B cell (primary cell): ENCODE data around the gene GABRR1. TPM values are rescaled to one million over a fixed set of nuclear protein-coding genes. Genes with fewer than 3 reads are reported as not detected.

Experiments
- ATAC-seq: fragments of 200-7000 bp; cut with Tn5 transposase; one replicate; pipeline ENCODE4 v1.10.0; 2021; ENCODE audit warnings: low read depth, mild to moderate bottlenecking, moderate number of reproducible peaks, moderate library complexity
- CTCF ChIA-PET: fragments of 350-600 bp; sonication (Branson Sonifier 250); formaldehyde crosslinking; loops from one replicate; lab custom pipeline; 2021; ENCODE audit warnings: antibody characterized with exemption, inconsistent platforms; lab: Charles Lee
- POLR2A ChIA-PET: fragments of 350-600 bp; sonication (Branson Sonifier 250); formaldehyde crosslinking; loops from one replicate; lab custom pipeline; 2021; ENCODE audit warnings: antibody characterized with exemption; lab: Charles Lee
- DNase-seq: peaks from one replicate; pipeline ENCODE4 v3.0.0; 2013
- H2AFZ ChIP-seq: 2 replicates; pipeline ENCODE4 v1.6.1; 2012; ENCODE audit warnings: mild to moderate bottlenecking, low read depth, low read length; ENCODE audit not compliant: insufficient read depth, poor library complexity, severe bottlenecking
- H3K27ac ChIP-seq, 2 donors: 1 replicate in 1 of 2; 2 replicates in 1 of 2; pipeline ENCODE4 v1.5.1; 2012 to 2013; ENCODE audit warnings: low read length in 2 of 2, mild to moderate bottlenecking in 2 of 2, moderate library complexity in 1 of 2
- H3K27me3 ChIP-seq, 4 experiments: fragments of 200-600 bp in 1 of 4; sonication (generic) in 1 of 4; replicated peaks in 1 of 4; 1 replicate in 2 of 4; 2 replicates in 2 of 4; pipeline versions ENCODE4 v1.6.1 to v1.7.0; 2013 to 2016; ENCODE audit warnings: low read length in 3 of 4, mild to moderate bottlenecking in 2 of 4, mixed read lengths in 1 of 4, moderate library complexity in 1 of 4; ENCODE audit not compliant: insufficient read depth in 4 of 4, control insufficient read depth in 3 of 4; ENCODE audit errors: control extremely low read depth in 1 of 4
- H3K36me3 ChIP-seq, 2 experiments: replicated peaks in 1 of 2; 1 replicate in 1 of 2; 2 replicates in 1 of 2; pipeline versions ENCODE4 v1.6.1 to v1.7.1; 2013; ENCODE audit warnings: low read length in 1 of 2; ENCODE audit not compliant: insufficient read depth in 2 of 2, control insufficient read depth in 1 of 2; ENCODE audit errors: control extremely low read depth in 1 of 2, extremely low read depth in 1 of 2
- H3K4me1 ChIP-seq, 2 donors: fragments of 200-600 bp in 1 of 2; sonication (generic) in 1 of 2; 1 replicate in 1 of 2; 2 replicates in 1 of 2; pipeline versions ENCODE4 v1.5.1 to v1.6.1; 2013 to 2017; ENCODE audit warnings: low read length in 2 of 2; ENCODE audit not compliant: control insufficient read depth in 2 of 2, insufficient read depth in 2 of 2
- H3K4me2 ChIP-seq: replicated peaks from 2 replicates; pipeline ENCODE3; 2012; ENCODE audit warnings: mild to moderate bottlenecking, low read depth, low read length; ENCODE audit not compliant: poor library complexity, severe bottlenecking
- H3K4me3 ChIP-seq, 5 experiments: fragments of 200-600 bp in 1 of 5; sonication (generic) in 1 of 5; 1 replicate in 3 of 5; 2 replicates in 2 of 5; pipeline versions ENCODE4 v1.5.1 to v1.7.0; 2011 to 2016; ENCODE audit warnings: low read length in 4 of 5, mild to moderate bottlenecking in 4 of 5, low read depth in 2 of 5, control low read depth in 1 of 5, moderate library complexity in 1 of 5; ENCODE audit not compliant: insufficient read depth in 1 of 5; ENCODE audit errors: control extremely low read depth in 1 of 5, extremely low read depth in 1 of 5
- H3K79me2 ChIP-seq: fragments of 200-600 bp; sonication (generic); one replicate; pipeline ENCODE4 v1.6.0; 2016; ENCODE audit warnings: low read length; ENCODE audit not compliant: control insufficient read depth, insufficient read depth
- H3K9ac ChIP-seq: fragments of 200-600 bp; sonication (generic); 2 replicates; pipeline ENCODE4 v1.6.1; 2017; ENCODE audit warnings: mild to moderate bottlenecking, low read length, moderate library complexity
- H3K9me3 ChIP-seq, 3 donors: one replicate each; pipeline versions ENCODE4 v1.6.1 to v1.7.1; 2013; ENCODE audit warnings: low read length in 2 of 3; ENCODE audit not compliant: control insufficient read depth in 2 of 3, insufficient read depth in 1 of 3; ENCODE audit errors: control extremely low read depth in 1 of 3
- H4K20me1 ChIP-seq: 2 replicates; pipeline ENCODE4 v1.6.0; 2012; ENCODE audit warnings: mild to moderate bottlenecking, low read length; ENCODE audit not compliant: insufficient read depth, control insufficient read depth, poor library complexity, severe bottlenecking
- H3K27ac Mint-ChIP-seq: one replicate; pipeline ENCODE4 v1.8.0; 2021; ENCODE audit warnings: mixed read lengths
- H3K27me3 Mint-ChIP-seq: one replicate; pipeline ENCODE4 v1.8.0; 2021; ENCODE audit warnings: mixed read lengths
- H3K4me1 Mint-ChIP-seq: one replicate; pipeline ENCODE4 v1.8.0; 2021; ENCODE audit warnings: mixed read lengths
- H3K4me3 Mint-ChIP-seq: one replicate; pipeline ENCODE4 v1.8.0; 2021; ENCODE audit warnings: mixed read lengths
- H3K9me3 Mint-ChIP-seq: one replicate; pipeline ENCODE4 v1.8.0; 2022; ENCODE audit warnings: mixed read lengths; ENCODE audit not compliant: insufficient read depth
- CTCF ChIP-seq: fragments of 200-600 bp; IDR thresholded peaks from one replicate; pipeline ENCODE4 v1.8.0; 2022; ENCODE audit warnings: antibody characterized with exemption, mild to moderate bottlenecking
- EZH2 ChIP-seq: IDR thresholded peaks from 2 replicates; pipeline ENCODE4 v1.6.1; 2012; ENCODE audit warnings: borderline replicate concordance, low read depth, mild to moderate bottlenecking, moderate library complexity, low read length; ENCODE audit not compliant: insufficient read depth, poor library complexity, severe bottlenecking
- WGBS: methylation state at CpG from one replicate; pipeline ENCODE4 v1.1.5; 2013; ENCODE audit warnings: missing lambda C conversion rate; ENCODE audit not compliant: insufficient coverage; 5-methylcytosine and 5-hydroxymethylcytosine counted together
- intact Hi-C: fragments of 100-400 bp; cut with micrococcal nuclease; formaldehyde crosslinking; loops from one replicate; pipeline ENCODE4 v1.10.0; 2022
- polyA plus RNA-seq: library from polyadenylated mRNA; depleted of rRNA; stranded (reverse); fragments of >200 nt; gene quantifications from 2 replicates; pipeline ENCODE4 v1.2.3, GENCODE V29; 2012
- total RNA-seq, 2 donors: library from RNA; stranded (reverse); fragments of 120-200 nt in 1 of 2; gene quantifications; 1 replicate in 1 of 2; 2 replicates in 1 of 2; pipeline versions ENCODE4 v1.2.3 to v1.2.4, GENCODE V29; 2013 to 2022

Gene GABRR1
- total and polyA plus RNA-seq, 2 donors (not counting 1 experiment from before 2014, with no cell fraction given) = not detected

- no peak overlapping the region for H3K4me3 ChIP-seq
- no peaks in the 10 kb centered on the region for H3K36me3 ChIP-seq
- DNase-seq (no peak), ATAC-seq (no peak)
- no peaks in the 10 kb centered on the region for H3K79me2 ChIP-seq
- H3K4me2 ChIP-seq = no peak overlapping the region
- Mint-ChIP-seq H3K27me3 (peaks cover 22% of the 10 kb centered on the region), H3K9me3 (no peaks in the 10 kb centered on the region), H3K27ac (no peak overlapping the region), H3K4me3 (no peak overlapping the region), H3K4me1 (no peaks in the 10 kb centered on the region)
- H3K9ac ChIP-seq = no peak overlapping the region
- ChIA-PET CTCF (no interaction called here), POLR2A (no interaction called here)
- WGBS = 88% methylated on average over 10 of the region's 10 CpGs
- H3K9me3 ChIP-seq = no peaks in the 10 kb centered on the region
- TF ChIP-seq CTCF (no peak), EZH2 (no peak)
- H2AFZ ChIP-seq = no peak overlapping the region
- intact Hi-C loops = no loop called here
- H3K27me3 ChIP-seq = peaks cover 0 to 7% (median 2%) of the 10 kb centered on the region in 4 experiments
- no peaks in the 10 kb centered on the region for H4K20me1 ChIP-seq
- no peaks in the 10 kb centered on the region for H3K4me1 ChIP-seq
- no peak overlapping the region for H3K27ac ChIP-seq
These were observed 34.8 kb upstream of the GABRR1 start for GRCh38 chr6:89251976-89252375.

GRCh38 chr6:89251170-89251569 is 34.0 kb upstream of the GABRR1 start:
- Histone ChIP-seq H3K9ac (no peak overlapping the region), H3K4me3 (no peak overlapping the region), H2AFZ (no peak overlapping the region), H3K27me3 (peaks cover 0 to 7% (median 2%) of the 10 kb centered on the region in 4 experiments), H3K4me1 (no peaks in the 10 kb centered on the region), H3K79me2 (no peaks in the 10 kb centered on the region), H3K27ac (no peak overlapping the region), H3K9me3 (no peaks in the 10 kb centered on the region), H3K4me2 (no peak overlapping the region), H4K20me1 (no peaks in the 10 kb centered on the region), H3K36me3 (no peaks in the 10 kb centered on the region)
- ATAC-seq (no peak), DNase-seq (no peak)
- Mint-ChIP-seq H3K27ac (no peak overlapping the region), H3K4me3 (no peak overlapping the region), H3K4me1 (no peaks in the 10 kb centered on the region), H3K27me3 (peaks cover 26% of the 10 kb centered on the region), H3K9me3 (no peaks in the 10 kb centered on the region)
- POLR2A ChIA-PET = no interaction called here
- intact Hi-C loops = no loop called here
- 86% methylated on average over 1 of the region's 2 CpGs for WGBS
- CTCF ChIA-PET = no interaction called here
- TF ChIP-seq EZH2 (no peak), CTCF (no peak)
